Small intestine (tissue), 7 donors: ENCODE results near the gene TEP1. TPM values are rescaled to one million over a fixed set of nuclear protein-coding genes. Genes with fewer than 3 reads are reported as not detected.

Experiments used
- DNase-seq, 2 donors: peaks; one replicate each; pipeline versions ENCODE4 v3.0.0 to v3.0.0-alpha.2; 2013
- FAIRE-seq: peaks from 2 replicates; lab custom pipeline; 2012; peaks lifted over from hg19 to GRCh38; lab: Jason Lieb, UNC
- H3K27ac ChIP-seq, 3 donors: one replicate each; pipeline ENCODE4 v1.5.1; 2013; ENCODE audit warnings: low read length in 2 of 3, mild to moderate bottlenecking in 2 of 3, control low read depth in 1 of 3, inconsistent platforms in 1 of 3, low read depth in 1 of 3, moderate library complexity in 1 of 3
- H3K27me3 ChIP-seq, 3 donors: one replicate each; pipeline ENCODE4 v1.6.1; 2013; ENCODE audit warnings: low read length in 3 of 3, inconsistent platforms in 1 of 3; ENCODE audit not compliant: control insufficient read depth in 3 of 3, insufficient read depth in 3 of 3
- H3K36me3 ChIP-seq, 3 donors: one replicate each; pipeline ENCODE4 v1.6.1; 2013; ENCODE audit warnings: low read length in 3 of 3, inconsistent platforms in 1 of 3, low read depth in 1 of 3, mild to moderate bottlenecking in 1 of 3, moderate library complexity in 1 of 3; ENCODE audit not compliant: control insufficient read depth in 3 of 3, insufficient read depth in 2 of 3
- H3K4me1 ChIP-seq, 3 donors: one replicate each; pipeline ENCODE4 v1.6.1; 2013; ENCODE audit warnings: low read length in 2 of 3, inconsistent platforms in 1 of 3, low read depth in 1 of 3, mild to moderate bottlenecking in 1 of 3, moderate library complexity in 1 of 3; ENCODE audit not compliant: control insufficient read depth in 3 of 3, insufficient read depth in 2 of 3
- H3K4me3 ChIP-seq, 3 donors: one replicate each; pipeline ENCODE4 v1.5.1; 2013; ENCODE audit warnings: low read length in 3 of 3, control low read depth in 1 of 3, inconsistent platforms in 1 of 3, low read depth in 1 of 3, mild to moderate bottlenecking in 1 of 3, moderate library complexity in 1 of 3
- H3K9me3 ChIP-seq, 2 donors: one replicate each; pipeline ENCODE4 v1.6.1; 2013; ENCODE audit warnings: low read depth in 1 of 2, low read length in 1 of 2; ENCODE audit not compliant: control insufficient read depth in 2 of 2, insufficient read depth in 1 of 2
- WGBS, 3 donors: extraction: QIAGEN DNeasy Blood & Tissue Kit; methylation state at CpG; one replicate each; pipeline ENCODE4 v1.1.7; 2013; 5-methylcytosine and 5-hydroxymethylcytosine counted together
- polyA plus RNA-seq, 4 donors: library from polyadenylated mRNA; stranded (reverse) in 3 of 4; unstranded in 1 of 4; fragments of 200-250 nt in 3 of 4; fragments of 120-200 nt in 1 of 4; gene quantifications; one replicate each; pipeline versions ENCODE4 v1.2.1 to v1.2.3, GENCODE V29; 2013
- donor health status: healthy with polysubstance abuse.
- donor health status: control.
- donor health status: control.
- donor health status: Bipolar disorder and iron deficiency.
- donor health status: healthy.

TEP1 gene
- polyA plus RNA-seq, 4 donors = 32.9 to 87.4 (median 66.0) TPM

DNA sequence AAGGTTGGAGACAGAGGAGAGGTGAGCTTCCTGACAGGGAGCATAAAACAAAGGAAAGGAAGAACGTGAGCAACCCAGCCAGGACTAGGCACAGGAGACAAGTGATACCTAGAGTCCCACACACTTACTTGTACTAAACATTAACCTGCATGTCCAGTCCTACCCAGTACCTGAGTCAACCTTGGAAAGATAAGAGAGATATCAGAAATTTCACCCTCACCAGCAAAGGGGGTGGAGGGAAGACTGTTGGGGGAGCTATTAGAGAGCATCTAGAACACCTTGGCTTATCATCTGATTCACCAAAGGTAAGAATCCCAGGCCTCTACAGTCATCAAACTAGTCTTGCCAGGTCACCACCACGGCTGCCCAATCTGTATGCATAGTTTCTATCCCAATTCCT lies 11.6 kb upstream of the TEP1 start:
- H3K4me3 ChIP-seq = no peak overlapping the region
- DNase-seq (peak; percentile 35 to 64), FAIRE-seq (no peak)
- H3K4me1 ChIP-seq = peaks cover 5 to 26% (median 5%) of the 10 kb centered on the region in 3 donors
- no peaks in the 10 kb centered on the region for H3K36me3 ChIP-seq
- WGBS, 3 donors = 15 to 40% (median 15%) methylated on average over 2 of the region's 2 CpGs
- no peaks in the 10 kb centered on the region for H3K27me3 ChIP-seq
- peak overlapping the region in 2 of 3 donors; percentile 9 to 54 for H3K27ac ChIP-seq
- H3K9me3 ChIP-seq = no peaks in the 10 kb centered on the region

DNA sequence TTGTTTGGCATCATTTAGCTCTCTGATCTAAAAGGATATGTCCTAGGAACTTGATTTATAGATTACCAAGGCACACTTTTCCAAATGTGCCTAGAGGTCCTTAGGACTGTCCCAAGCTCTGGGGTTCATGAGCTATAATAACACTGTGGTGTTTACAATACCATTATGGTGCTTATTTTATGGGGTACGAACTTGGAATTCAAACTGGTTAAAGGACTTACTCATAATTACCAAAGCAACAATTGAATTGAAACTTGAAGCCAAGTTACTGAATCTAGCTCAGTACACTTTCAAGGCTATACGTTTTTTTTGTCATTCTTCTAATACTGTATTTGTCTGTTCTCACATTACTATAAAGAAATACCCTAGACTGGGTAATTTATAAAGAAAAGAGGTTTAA lies 9.6 kb upstream of the TEP1 start:
- Histone ChIP-seq H3K27me3 (no peaks in the 10 kb centered on the region), H3K36me3 (no peaks in the 10 kb centered on the region), H3K27ac (no peak overlapping the region), H3K4me3 (no peak overlapping the region), H3K4me1 (peaks cover 6 to 37% (median 10%) of the 10 kb centered on the region in 3 donors), H3K9me3 (no peaks in the 10 kb centered on the region)
- 47 to 59% (median 56%) methylated on average over 2 of the region's 2 CpGs for WGBS, 3 donors
- FAIRE-seq (no peak), DNase-seq (no peak)

DNA sequence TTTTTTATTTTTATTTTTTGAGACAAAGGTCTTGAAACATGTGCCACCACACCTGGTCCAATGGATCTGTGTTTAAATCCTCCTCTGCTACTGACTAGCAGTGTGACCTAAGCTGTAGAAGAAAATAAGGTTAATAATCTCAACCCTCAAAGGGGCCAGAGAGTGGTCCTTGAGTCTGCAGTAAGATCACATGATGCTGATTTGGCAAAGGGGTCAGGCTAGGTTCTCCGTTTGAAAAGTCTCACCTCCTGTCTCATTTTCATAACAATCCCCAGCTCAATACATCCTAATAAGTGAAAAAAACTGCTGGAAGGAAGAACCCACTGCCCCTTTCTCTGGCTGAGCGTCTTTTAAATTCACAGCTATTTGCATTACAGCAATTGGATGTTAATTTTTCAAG lies 8.0 kb upstream of the TEP1 start:
- 54 to 74% (median 72%) methylated on average over 2 of the region's 2 CpGs for WGBS, 3 donors
- FAIRE-seq (no peak), DNase-seq (no peak)
- no peaks in the 10 kb centered on the region for H3K27me3 ChIP-seq
- peaks cover 5 to 47% (median 8%) of the 10 kb centered on the region in 3 donors for H3K4me1 ChIP-seq
- H3K9me3 ChIP-seq = no peaks in the 10 kb centered on the region
- H3K36me3 ChIP-seq = no peaks in the 10 kb centered on the region
- no peak overlapping the region for H3K27ac ChIP-seq
- H3K4me3 ChIP-seq = no peak overlapping the region

DNA sequence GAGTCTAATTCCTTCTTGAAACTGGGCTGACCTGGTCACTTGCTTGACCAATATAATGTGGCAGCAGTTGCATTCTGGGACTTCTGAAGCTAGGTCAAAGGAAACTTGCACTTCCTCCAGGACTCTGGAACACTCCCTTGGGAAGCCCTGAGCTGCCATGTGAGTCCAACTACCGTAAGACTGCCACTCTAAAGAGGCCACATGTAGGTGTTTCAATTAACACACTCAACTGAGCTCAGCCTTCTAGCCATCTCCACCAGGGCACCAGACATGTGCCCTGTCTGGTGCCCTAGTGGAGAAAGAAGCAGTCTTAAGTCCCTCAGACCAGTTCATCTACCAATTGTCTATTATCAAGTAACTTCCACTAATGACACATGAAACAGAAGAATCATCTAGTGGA lies 6.1 kb upstream of the TEP1 start:
- H3K9me3 ChIP-seq = no peaks in the 10 kb centered on the region
- 23 to 45% (median 39%) methylated on average over 1 of the region's 1 CpG for WGBS, 3 donors
- H3K4me1 ChIP-seq = peaks cover 5 to 53% (median 8%) of the 10 kb centered on the region in 3 donors
- FAIRE-seq (no peak), DNase-seq (peak; percentile 71 to 73)
- no peak overlapping the region for H3K4me3 ChIP-seq
- H3K27me3 ChIP-seq = no peaks in the 10 kb centered on the region
- no peaks in the 10 kb centered on the region for H3K36me3 ChIP-seq
- peak overlapping the region; percentile 71 to 92 (median 82) for H3K27ac ChIP-seq

DNA sequence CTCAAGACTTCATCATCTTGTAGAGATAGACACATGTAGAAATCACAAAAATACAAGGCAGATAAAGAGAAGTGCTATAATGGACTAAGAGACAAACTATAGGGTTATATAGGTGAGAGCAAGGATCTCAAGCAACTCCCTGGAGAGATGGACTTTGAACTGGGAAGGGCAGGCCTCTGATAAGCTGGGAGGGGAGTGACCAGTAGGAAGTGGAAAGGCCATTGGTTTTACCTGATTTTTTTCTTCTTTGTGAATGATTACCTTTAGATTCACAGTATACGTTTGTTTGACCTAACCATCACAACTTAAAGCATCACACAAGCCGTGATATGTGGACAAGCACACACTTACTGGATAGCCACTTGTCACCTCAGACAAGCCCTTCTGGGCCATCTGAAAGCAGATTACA lies 5.2 kb upstream of the TEP1 start:
- Histone ChIP-seq H3K9me3 (no peaks in the 10 kb centered on the region), H3K4me3 (no peak overlapping the region), H3K27me3 (no peaks in the 10 kb centered on the region), H3K27ac (peak overlapping the region; percentile 71 to 92 (median 82)), H3K36me3 (no peaks in the 10 kb centered on the region), H3K4me1 (peaks cover 8 to 59% (median 12%) of the 10 kb centered on the region in 3 donors)
- FAIRE-seq (no peak), DNase-seq (peak; percentile 96 to 99)
- WGBS, 3 donors = 27 to 66% (median 43%) methylated on average over 2 of the region's 2 CpGs

DNA sequence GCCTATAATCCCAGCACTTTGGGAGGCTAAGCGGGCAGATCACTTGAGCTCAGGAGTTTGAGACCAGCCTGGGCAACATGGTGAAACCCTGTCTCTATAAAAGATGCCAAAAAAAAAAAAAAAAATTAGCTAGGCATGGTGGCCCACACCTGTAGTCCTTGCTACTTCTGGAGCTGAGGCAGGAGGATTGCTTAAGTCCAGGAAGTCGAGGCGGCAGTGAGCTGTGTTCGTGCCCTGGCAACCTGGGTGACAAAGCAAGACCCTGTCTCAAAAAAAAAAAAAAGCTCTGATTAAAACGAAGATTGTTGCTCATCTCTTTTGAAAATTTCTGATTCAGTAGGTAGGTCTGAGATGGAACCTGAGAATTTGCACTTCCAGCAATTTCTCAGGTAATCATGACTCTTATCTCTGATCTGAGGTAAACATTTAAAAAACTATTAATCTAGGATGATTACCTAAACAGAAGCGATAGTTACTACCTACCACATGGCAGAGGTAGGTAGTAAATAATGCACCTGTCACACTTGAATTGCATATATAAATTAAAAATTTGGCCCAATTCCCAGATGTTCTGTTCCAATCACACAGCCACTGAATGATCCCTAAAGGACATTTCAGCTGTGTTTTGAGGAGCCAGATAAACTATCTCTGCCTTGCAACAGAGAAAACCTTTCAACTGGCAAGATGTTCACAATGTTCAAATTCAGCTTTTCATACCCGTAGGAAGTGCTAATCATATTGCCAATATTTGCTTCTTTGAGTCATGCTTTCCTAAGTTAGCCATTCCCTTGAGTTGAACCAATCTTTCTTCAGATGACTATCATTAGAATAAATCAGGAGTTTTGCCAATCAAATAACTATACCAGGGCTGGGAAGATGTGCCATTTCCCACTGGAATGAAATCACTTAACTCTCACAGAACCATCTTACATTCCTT lies 4.2 kb upstream of the TEP1 start:
- peak overlapping the region; percentile 82 to 92 (median 86) for H3K27ac ChIP-seq
- FAIRE-seq = no peak
- H3K4me1 ChIP-seq = peaks cover 8 to 59% (median 12%) of the 10 kb centered on the region in 3 donors

DNA sequence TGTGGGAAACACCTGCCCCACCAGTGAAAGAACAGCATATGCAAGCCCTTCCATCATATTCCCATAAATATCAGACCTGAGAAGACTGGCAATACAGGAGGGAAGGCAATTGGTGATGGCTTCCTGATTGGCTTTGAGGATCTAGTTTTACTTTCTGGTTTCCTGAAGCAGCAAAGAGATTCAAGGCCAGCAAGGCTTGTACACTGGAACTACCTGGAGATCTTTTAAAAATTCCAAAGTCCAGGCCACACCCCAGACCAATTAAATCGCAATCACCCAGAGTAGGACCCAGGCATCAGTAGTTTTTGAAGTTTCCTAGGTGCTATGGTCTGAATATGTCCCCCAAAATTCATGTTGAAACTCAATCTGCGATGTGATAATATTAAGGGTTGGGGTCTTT lies 2.9 kb upstream of the TEP1 start:
- Histone ChIP-seq H3K36me3 (no peaks in the 10 kb centered on the region), H3K4me3 (peak overlapping the region in 1 of 3 donors; percentile 17), H3K27me3 (no peaks in the 10 kb centered on the region), H3K27ac (peak overlapping the region; percentile 55 to 92 (median 86)), H3K9me3 (no peaks in the 10 kb centered on the region), H3K4me1 (peaks cover 8 to 60% (median 11%) of the 10 kb centered on the region in 3 donors)
- 52 to 80% (median 65%) methylated on average over 2 of the region's 2 CpGs for WGBS, 3 donors
- DNase-seq (peak; percentile 80 to 93), FAIRE-seq (no peak)

More for the DNA sequence above, 4.2 kb upstream of the TEP1 start:
- peak; percentile 49 to 89 for DNase-seq
- Histone ChIP-seq H3K4me3 (no peak overlapping the region), H3K27me3 (no peaks in the 10 kb centered on the region), H3K9me3 (no peaks in the 10 kb centered on the region), H3K36me3 (no peaks in the 10 kb centered on the region)
- WGBS, 3 donors = 21 to 53% (median 33%) methylated on average over 7 of the region's 7 CpGs

DNA sequence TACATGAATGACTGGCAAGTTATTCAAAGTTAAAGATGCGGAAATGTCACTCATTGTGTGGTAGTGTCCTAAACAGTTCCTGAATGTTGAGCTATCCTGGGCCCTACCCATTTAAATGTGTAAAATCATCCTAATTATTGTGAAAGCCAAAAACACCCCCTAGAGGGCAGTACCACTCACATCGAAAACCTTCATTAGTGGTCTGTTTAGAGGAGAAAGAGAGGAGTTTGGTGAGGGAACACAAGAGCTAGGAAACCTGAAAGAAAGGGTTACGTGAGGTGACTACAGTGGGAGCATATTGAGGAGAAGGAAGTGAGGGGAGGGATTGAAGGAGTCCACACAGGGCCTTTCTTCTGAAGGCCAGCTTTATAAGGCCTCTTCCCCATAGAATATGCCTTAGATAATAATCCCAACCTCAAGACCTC lies 2.5 kb upstream of the TEP1 start:
- WGBS, 3 donors = 37 to 50% (median 42%) methylated on average over 3 of the region's 3 CpGs
- FAIRE-seq = no peak
- Histone ChIP-seq H3K4me3 (peak overlapping the region in 1 of 3 donors; percentile 17), H3K36me3 (no peaks in the 10 kb centered on the region), H3K9me3 (no peaks in the 10 kb centered on the region), H3K27me3 (no peaks in the 10 kb centered on the region), H3K4me1 (peaks cover 8 to 57% (median 13%) of the 10 kb centered on the region in 3 donors), H3K27ac (peak overlapping the region; percentile 54 to 92 (median 86))
- DNase-seq = peak; percentile 69 to 71
